Colonic mucosa (tissue), 4 donors: ENCODE data around the gene CARS1. TPM values are rescaled to one million over a fixed set of nuclear protein-coding genes. Genes with fewer than 3 reads are reported as not detected.
A peak's percentile ranks its signal among the peaks of the same experiment; 100 is the strongest.

ENCODE experiments used
- DNase-seq: peaks from one replicate; pipeline ENCODE4 v3.0.0-alpha.2; 2020
- H3K27ac ChIP-seq: fragments of 200-600 bp; one replicate; pipeline ENCODE4 v1.8.0; 2021
- H3K27me3 ChIP-seq: fragments of 200-600 bp; one replicate; pipeline ENCODE4 v1.8.0; 2021
- H3K36me3 ChIP-seq: fragments of 200-600 bp; one replicate; pipeline ENCODE4 v1.8.0; 2021
- H3K4me1 ChIP-seq: fragments of 200-600 bp; one replicate; pipeline ENCODE4 v1.8.0; 2021; ENCODE audit warnings: mild to moderate bottlenecking
- H3K4me3 ChIP-seq: fragments of 200-600 bp; one replicate; pipeline ENCODE4 v1.8.0; 2021
- H3K9ac ChIP-seq, 2 donors: one replicate each; pipeline ENCODE4 v1.7.0; 2013; ENCODE audit warnings: control low read depth in 2 of 2, low read depth in 2 of 2, low read length in 2 of 2
- H3K9me3 ChIP-seq: fragments of 200-600 bp; one replicate; pipeline ENCODE4 v1.8.0; 2021
- intact Hi-C: fragments of 100-400 bp; cut with DNase I; formaldehyde crosslinking; loops from one replicate; pipeline ENCODE4 v1.14.1; 2022
- total RNA-seq, 2 donors: library from RNA; stranded (reverse); fragmentation: NEBNext Ultra II Directional in 1 of 2; extraction: Animal tissue kit (Norgen Biotek cat#: 25700) in 1 of 2; gene quantifications; one replicate each; pipeline ENCODE4 v1.2.1, GENCODE V29; 2021
- TF ChIP-seq, protein P1 (sequence below): fragments of 200-600 bp; IDR thresholded peaks from one replicate; pipeline ENCODE4 v1.8.0; 2022; ENCODE audit warnings: antibody characterized with exemption, mild to moderate bottlenecking
- donor health status: healthy.
- donor health status: DM: no; HTN: no; CAD: no.
- donor health status: DM: no; HTN: no; CAD: no.

The CARS1 gene
- total RNA-seq, 2 donors from 2014 or later: 48.4 to 74.3 TPM

- Histone ChIP-seq H3K27me3 (no peaks in the 10 kb centered on the region), H3K4me1 (no peaks in the 10 kb centered on the region), H3K4me3 (no peak overlapping the region), H3K36me3 (peaks cover 3% of the 10 kb centered on the region), H3K9ac (no peak overlapping the region), H3K27ac (no peak overlapping the region), H3K9me3 (no peaks in the 10 kb centered on the region)
- intact Hi-C loops: no loop called here
- TF ChIP-seq, protein P1, sequence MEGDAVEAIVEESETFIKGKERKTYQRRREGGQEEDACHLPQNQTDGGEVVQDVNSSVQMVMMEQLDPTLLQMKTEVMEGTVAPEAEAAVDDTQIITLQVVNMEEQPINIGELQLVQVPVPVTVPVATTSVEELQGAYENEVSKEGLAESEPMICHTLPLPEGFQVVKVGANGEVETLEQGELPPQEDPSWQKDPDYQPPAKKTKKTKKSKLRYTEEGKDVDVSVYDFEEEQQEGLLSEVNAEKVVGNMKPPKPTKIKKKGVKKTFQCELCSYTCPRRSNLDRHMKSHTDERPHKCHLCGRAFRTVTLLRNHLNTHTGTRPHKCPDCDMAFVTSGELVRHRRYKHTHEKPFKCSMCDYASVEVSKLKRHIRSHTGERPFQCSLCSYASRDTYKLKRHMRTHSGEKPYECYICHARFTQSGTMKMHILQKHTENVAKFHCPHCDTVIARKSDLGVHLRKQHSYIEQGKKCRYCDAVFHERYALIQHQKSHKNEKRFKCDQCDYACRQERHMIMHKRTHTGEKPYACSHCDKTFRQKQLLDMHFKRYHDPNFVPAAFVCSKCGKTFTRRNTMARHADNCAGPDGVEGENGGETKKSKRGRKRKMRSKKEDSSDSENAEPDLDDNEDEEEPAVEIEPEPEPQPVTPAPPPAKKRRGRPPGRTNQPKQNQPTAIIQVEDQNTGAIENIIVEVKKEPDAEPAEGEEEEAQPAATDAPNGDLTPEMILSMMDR: no peak
- DNase-seq: no peak
Observed at GRCh38 chr11:3002351-3002861, 54.8 kb downstream of the CARS1 start.

DNA sequence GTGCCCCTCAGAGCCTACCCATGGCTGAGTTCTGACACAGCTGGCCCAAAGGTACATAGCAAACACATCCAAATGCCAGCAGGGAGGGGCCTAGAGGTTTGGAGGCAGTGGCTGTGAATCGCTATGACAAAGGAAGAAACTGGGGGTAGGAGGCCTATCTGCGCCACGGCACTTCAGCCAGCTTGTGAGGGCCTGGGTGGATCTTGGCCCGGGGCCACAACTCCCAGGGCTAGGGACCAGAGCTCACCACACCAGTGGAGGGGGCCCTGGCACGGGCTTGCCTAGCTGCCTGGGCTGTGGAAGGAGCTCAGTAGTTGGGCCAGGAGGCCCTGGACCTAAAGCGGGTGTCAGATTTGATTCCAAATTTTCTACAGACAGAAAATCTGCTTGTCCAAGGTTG lies 55.7 kb downstream of the CARS1 start:
- H3K4me1 ChIP-seq: no peaks in the 10 kb centered on the region
- H3K36me3 ChIP-seq: peaks cover 1% of the 10 kb centered on the region
- no peak for DNase-seq

DNA sequence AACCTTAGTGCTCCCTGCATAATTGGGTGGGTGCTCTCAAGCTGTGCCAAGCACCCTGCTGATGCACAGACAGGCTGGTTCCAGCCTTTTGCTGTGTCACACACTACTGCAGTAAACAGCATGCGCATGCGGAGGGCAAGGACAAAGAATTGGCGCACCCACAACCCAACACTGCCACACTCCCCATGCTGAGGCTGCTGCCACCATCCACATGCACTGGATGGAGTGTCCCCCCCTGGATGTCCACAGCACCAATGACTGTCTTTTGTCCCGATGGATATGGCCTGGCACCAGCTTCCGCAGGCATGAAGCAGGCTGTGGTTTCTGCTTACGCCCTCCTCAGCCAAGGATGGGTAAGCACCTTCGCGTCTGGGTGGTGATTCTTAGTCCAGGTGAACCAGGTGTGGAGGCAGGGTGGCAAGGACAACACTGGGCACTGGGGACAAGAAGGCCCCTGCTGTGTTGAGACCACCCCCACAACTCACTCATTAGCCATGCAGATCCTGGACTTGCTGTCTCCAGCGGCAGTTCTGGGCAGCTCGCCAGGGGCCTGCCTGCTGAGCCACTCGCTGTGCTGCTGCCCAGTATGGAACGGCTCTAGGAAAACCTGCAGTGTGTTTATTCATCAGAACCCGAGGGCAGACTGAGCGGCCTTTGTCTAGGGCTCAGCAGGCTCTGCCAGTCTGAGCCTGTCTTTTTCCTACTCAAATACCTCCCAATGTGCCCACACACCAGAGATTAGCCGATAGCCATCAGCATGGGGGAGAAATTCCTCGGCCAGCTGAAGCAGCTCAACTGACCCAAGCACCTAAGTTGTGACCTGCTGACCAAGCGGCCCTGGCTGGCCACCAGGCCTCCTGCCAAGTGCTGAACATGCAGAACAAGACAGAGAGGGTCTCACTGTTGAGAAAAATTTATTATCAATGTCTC lies 56.9 kb downstream of the CARS1 start:
- intact Hi-C loops: no loop called here
- H3K27me3 ChIP-seq: no peaks in the 10 kb centered on the region
- TF ChIP-seq, protein P1: no peak
- no peak overlapping the region for H3K27ac ChIP-seq
- H3K9me3 ChIP-seq: no peaks in the 10 kb centered on the region
- H3K4me3 ChIP-seq: no peak overlapping the region
- no peak overlapping the region for H3K9ac ChIP-seq
- H3K36me3 ChIP-seq: no peaks in the 10 kb centered on the region
- H3K4me1 ChIP-seq: no peaks in the 10 kb centered on the region
- DNase-seq: no peak

More for the DNA sequence above, 55.7 kb downstream of the CARS1 start:
- Histone ChIP-seq H3K27ac (no peak overlapping the region), H3K9ac (no peak overlapping the region), H3K27me3 (no peaks in the 10 kb centered on the region), H3K9me3 (no peaks in the 10 kb centered on the region), H3K4me3 (no peak overlapping the region)
- intact Hi-C loops: no loop called here
- TF ChIP-seq, protein P1: no peak

DNA sequence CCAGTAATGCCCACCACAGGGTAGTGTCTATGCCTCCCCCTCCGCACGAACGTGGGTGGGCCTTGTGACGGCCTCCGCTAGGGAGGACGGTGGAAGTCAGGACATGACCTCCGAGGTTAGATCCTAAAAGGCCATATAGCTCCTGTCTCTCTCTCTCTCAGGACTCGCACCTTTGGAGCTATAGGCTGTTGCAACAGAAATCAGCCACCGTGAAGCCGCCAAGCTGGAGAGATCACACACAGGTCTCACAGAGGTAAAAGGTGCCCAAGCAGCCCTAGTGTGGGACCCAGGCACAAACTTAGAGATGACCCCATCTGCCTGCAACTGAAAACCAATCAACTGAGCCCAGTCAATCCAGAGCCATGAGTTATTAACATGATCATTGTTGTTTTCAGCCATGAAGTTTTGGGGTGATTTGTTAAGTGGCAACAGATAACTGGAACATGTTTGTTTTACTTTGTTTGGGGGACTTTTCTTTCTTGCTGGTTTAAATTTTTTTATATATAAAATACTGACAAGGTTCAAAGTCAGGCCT lies 57.7 kb downstream of the CARS1 start:
- TF ChIP-seq, protein P1: no peak
- H3K9ac ChIP-seq: no peak overlapping the region
- intact Hi-C loops: no loop called here
- no peaks in the 10 kb centered on the region for H3K4me1 ChIP-seq
- H3K9me3 ChIP-seq: no peaks in the 10 kb centered on the region
- DNase-seq: no peak
- no peaks in the 10 kb centered on the region for H3K27me3 ChIP-seq
- H3K27ac ChIP-seq: no peak overlapping the region
- H3K4me3 ChIP-seq: no peak overlapping the region
- no peaks in the 10 kb centered on the region for H3K36me3 ChIP-seq

- Histone ChIP-seq H3K27ac (no peak overlapping the region), H3K9ac (no peak overlapping the region)
- intact Hi-C loops: no loop called here
Observed at GRCh38 chr11:2998073-2998850, 59.0 kb downstream of the CARS1 start.

More at GRCh38 chr11:2998073-2998850, 59.0 kb downstream of the CARS1 start:
- H3K36me3 ChIP-seq: no peaks in the 10 kb centered on the region
- H3K4me1 ChIP-seq: no peaks in the 10 kb centered on the region
- no peaks in the 10 kb centered on the region for H3K9me3 ChIP-seq
- H3K4me3 ChIP-seq: no peak overlapping the region
- DNase-seq: peak; percentile 55
- TF ChIP-seq, protein P1: no peak
- H3K27me3 ChIP-seq: no peaks in the 10 kb centered on the region
